ENCODE results near the gene FOXN4. TPM values are rescaled to one million over a fixed set of nuclear protein-coding genes. Genes with fewer than 3 reads are reported as not detected.

Gene FOXN4
- total and polyA plus RNA-seq, 2 of the 13 experiments (the other 11 are each of a cell fraction or from before 2014, with no cell fraction given) = 0.11 TPM; not detected in 1

- no peak for TF ChIP-seq ATF5 (CRISPR knock-in tag; IDR thresholded peaks at IDR 0.05; ENCODE audit: low read depth)
- TF ChIP-seq ZBTB7A (CRISPR knock-in tag; IDR thresholded peaks at IDR 0.05) = 0 out of 2 replicates have a peak, but pooled peaks have one; percentile 2
- TF ChIP-seq TEAD2 (CRISPR knock-in tag; IDR thresholded peaks at IDR 0.05) = no peak
- TF ChIP-seq ZNF841 (CRISPR knock-in tag; IDR thresholded peaks at IDR 0.05; ENCODE audit: borderline replicate concordance) = no peak
- no peak for TF ChIP-seq CBFB (CRISPR knock-in tag; IDR thresholded peaks at IDR 0.05)
- no peak for TF ChIP-seq ZNF496 (CRISPR knock-in tag; IDR thresholded peaks at IDR 0.05; ENCODE audit: insufficient replicate concordance)
- peak; percentile 87 for TF ChIP-seq PITX1 (CRISPR knock-in tag; IDR thresholded peaks at IDR 0.05)
- TF ChIP-seq SIX1 (CRISPR knock-in tag; IDR thresholded peaks at IDR 0.05; ENCODE audit: borderline replicate concordance) = peak; percentile 98
- no peak for TF ChIP-seq HDAC6 (IDR thresholded peaks at IDR 0.05; ENCODE audit: low read depth, low read length)
- no peak for TF ChIP-seq ZNF772 (CRISPR knock-in tag; IDR thresholded peaks at IDR 0.05)
- TF ChIP-seq TRIM24 (CRISPR knock-in tag; IDR thresholded peaks at IDR 0.05) = peak; percentile 60
- TF ChIP-seq ZNF276 (CRISPR knock-in tag; IDR thresholded peaks at IDR 0.05; ENCODE audit: low read depth) = no peak
- peak; percentile 59; the same call in 1 of the 2 replicates for TF ChIP-seq POGZ (CRISPR knock-in tag; IDR thresholded peaks at IDR 0.05)
- no peak for TF ChIP-seq ZNF549 (CRISPR knock-in tag; IDR thresholded peaks at IDR 0.05)
- TF ChIP-seq HIVEP1 (CRISPR knock-in tag; IDR thresholded peaks at IDR 0.05) = no peak
- TF ChIP-seq NR2C2 (CRISPR knock-in tag; IDR thresholded peaks at IDR 0.05; ENCODE audit: borderline replicate concordance) = peak; percentile 90
- no peak for TF ChIP-seq ATAD3A (CRISPR knock-in tag; IDR thresholded peaks at IDR 0.05)
- TF ChIP-seq ZFP82 (CRISPR knock-in tag; IDR thresholded peaks at IDR 0.05; ENCODE audit: borderline replicate concordance) = no peak
- no peak for TF ChIP-seq DRAP1 (CRISPR knock-in tag; IDR thresholded peaks at IDR 0.05)
- no peak for TF ChIP-seq ZNF282 (IDR thresholded peaks at IDR 0.05; ENCODE audit: partially characterized antibody)
- TF ChIP-seq TBL1XR1 (IDR thresholded peaks at IDR 0.05; ENCODE audit: borderline replicate concordance, low read length, partially characterized antibody) = no peak
- TF ChIP-seq ZNF577 (CRISPR knock-in tag; IDR thresholded peaks at IDR 0.05; ENCODE audit: borderline replicate concordance, low read depth) = no peak
- TF ChIP-seq SKIL (CRISPR knock-in tag; IDR thresholded peaks at IDR 0.05; ENCODE audit: borderline replicate concordance) = peak; percentile 66; the same call in 1 of the 2 replicates
- 0 out of 2 replicates have a peak, but pooled peaks have one; percentile 36 for TF ChIP-seq ZNF3 (CRISPR knock-in tag; IDR thresholded peaks at IDR 0.05)
- no peak for TF ChIP-seq SALL2 (CRISPR knock-in tag; IDR thresholded peaks at IDR 0.05)
- TF ChIP-seq ZNF572 (CRISPR knock-in tag; IDR thresholded peaks at IDR 0.05) = no peak
- TF ChIP-seq BHLHE40 (IDR thresholded peaks at IDR 0.05; ENCODE audit: low read length) = peak; percentile 85
Measured at GRCh38 chr12:109277899-109278762, 31.0 kb downstream of the FOXN4 start (continued).
